ENCODE data around the gene FMNL1.
"Not testable (repeated sequence)": the region's sequence is repeated elsewhere in the genome, so short reads cannot be mapped to it uniquely, and the experiment has no call there.

Gene FMNL1

DNA sequence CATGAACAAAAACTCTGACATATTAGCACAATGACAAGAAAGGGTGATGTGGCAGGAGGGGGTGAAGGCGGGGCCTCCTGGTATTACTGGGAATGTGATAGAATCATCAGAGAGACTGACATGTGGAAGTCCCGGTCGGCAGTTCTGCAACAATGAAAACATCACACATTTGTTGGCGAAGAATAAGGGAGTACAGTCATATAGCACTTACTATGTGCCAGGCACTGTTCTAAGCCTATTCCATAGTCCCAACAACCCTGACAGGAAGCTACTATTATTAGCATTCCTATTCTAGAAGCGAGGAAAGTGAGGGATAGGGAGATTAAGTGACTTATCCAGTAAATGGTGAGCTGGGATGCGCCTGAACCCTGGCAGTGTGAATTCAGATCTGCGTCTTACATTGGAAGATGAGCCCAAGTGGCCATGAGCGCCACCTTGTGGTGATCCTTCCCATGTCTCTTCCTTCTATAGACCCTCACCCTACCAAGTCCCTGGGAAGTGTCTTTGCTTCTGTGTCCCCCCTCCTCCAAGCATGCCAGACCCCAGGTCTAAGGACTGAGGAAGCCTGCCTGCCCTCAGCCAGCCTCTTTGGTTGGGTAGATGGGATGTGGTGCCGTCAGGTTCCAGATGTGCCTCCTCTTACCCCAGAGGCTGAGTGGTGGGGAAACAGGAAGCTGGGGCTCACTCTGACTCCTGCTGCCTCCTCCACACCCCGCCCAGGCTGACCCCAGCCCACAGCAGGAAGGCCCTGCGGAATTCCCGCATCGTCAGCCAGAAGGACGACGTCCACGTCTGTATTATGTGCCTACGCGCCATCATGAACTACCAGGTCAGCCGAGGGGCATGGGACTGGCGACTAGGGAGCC lies 14.0 kb downstream of the FMNL1 start:
- peak; percentile 71 to 72 for DNase-seq (ENCODE audit: low read depth in 1 of 2, low spot score in 1 of 2)

DNA sequence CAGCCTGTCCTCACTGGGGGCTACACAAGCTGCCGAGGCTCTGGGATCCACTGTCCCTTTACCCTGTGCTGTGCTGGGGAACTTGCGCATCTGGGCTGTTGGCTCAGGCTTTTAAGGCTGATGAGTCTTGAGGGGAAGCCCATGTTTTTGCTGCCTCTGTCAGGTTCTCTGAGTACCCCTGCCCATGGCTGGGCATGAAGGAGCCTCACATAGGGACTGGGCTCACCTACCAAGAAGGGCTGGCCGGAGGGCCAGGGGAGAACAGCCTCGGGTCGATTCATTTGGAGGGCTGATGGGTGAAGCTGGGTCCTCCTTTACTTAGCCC lies 14.6 kb downstream of the FMNL1 start:
- DNase-seq (ENCODE audit: low read depth in 1 of 2, low spot score in 1 of 2) = no peak

DNA sequence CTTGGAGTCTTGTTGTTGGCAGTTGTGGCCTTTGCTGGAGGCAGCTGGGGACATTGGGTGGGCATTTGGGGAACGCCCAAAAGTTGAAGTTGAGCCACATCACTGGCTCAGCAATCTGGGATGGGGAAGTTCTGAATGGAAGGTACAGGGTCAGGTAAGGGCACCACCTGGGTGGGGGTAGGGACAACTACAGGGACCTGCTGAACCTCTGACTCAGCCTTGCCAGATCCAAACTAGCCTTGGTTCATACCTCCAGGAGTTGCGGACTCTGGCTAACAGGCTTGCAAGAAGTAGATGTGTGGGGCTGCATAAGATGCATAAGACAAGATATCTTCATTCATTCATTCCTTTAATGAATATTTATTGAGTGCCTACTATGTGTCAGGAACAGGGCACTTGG lies 16.0 kb downstream of the FMNL1 start:
- DNase-seq (ENCODE audit: low read depth in 1 of 2, low spot score in 1 of 2) = no peak

DNA sequence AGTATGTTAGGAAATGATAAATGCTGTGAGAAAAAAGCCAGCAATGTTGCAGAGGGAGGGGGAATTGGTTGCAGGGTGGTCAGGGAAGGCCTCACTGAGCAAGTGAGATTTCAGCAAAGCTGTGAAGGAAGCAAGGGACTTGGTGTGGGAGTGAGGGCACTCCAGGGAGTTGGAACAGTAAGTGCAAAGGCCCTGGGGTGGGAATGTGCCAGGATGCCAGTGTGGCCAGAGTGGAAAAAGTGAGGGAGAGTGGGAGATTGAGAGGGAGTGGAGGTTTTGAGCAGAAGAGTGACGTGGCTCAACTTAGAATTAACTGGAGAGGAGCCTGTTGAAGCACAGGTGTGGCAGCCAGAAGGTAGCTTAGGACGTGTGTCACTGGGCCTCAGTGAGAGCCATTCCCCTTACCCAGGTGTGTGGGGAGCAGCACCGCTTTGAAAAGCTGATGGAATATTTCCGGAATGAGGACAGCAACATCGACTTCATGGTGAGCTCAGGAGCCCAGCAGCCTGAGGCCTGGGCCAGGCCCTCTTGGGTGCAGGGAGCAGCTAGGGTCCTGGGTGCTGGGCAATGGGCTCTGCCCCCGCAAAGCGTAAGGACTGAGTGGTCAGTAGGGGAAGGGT lies 16.6 kb downstream of the FMNL1 start:
- no peak for DNase-seq (ENCODE audit: low read depth in 1 of 2, low spot score in 1 of 2)

DNA sequence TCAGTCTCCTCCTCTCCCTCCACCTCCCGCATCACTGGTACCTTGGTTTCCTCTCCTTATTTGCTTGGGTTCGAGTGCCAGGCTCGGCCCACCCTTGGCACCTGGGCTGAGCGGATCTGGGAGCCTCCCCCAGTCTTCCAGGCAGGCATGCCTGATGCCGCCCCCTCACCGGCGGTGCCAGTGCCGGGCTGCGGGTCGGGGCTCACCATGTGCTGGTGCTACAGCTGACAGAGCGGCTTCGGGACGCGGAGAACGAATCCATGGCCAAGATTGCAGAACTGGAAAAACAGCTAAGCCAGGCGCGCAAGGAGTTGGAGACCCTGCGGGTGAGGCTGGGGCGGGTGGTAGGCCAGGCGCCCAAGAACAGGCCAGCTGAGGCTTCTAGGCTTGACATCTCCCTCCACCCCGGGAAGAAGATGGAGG lies 19.2 kb downstream of the FMNL1 start:
- DNase-seq (ENCODE audit: low read depth in 1 of 2, low spot score in 1 of 2) = no peak

DNA sequence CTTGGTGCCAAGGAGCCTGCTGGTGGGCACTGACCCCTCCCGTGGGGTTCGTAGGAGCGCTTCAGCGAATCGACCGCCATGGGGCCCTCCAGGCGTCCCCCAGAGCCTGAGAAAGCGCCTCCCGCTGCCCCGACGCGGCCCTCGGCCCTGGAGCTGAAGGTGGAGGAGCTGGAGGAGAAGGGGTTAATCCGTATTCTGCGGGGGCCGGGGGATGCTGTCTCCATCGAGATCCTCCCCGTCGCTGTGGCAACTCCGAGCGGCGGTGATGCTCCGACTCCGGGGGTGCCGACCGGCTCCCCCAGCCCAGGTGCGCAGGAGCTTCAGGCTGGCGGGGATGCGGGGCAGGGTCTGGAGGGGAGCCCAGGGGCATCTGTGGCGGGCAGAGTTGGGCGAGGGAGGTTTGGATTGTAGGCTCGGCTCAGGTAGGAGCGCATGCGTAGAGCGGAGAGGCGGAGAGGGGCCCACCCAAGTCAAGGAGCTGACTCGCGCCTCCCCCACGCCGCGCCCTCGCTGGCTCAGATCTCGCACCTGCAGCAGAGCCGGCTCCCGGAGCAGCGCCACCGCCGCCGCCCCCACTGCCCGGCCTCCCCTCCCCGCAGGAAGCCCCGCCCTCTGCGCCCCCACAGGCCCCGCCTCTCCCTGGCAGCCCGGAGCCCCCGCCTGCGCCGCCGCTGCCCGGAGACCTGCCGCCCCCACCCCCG lies 19.8 kb downstream of the FMNL1 start:
- DNase-seq (ENCODE audit: low read depth in 1 of 2, low spot score in 1 of 2) = no peak

DNA sequence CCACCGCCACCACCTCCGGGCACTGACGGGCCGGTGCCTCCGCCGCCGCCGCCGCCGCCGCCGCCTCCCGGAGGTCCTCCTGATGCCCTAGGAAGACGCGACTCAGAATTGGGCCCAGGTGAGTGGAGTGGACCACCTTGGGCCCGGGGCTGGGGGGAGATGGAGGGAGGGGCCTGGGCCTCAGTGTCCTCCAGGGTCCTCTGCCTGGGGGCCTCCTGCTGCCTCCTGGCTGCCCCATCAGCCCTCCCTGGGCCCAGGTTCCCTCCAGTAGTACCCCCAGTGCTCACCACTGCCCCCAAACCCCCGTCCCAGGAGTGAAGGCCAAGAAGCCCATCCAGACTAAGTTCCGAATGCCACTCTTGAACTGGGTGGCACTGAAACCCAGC lies 20.3 kb downstream of the FMNL1 start:
- no peak for DNase-seq (ENCODE audit: low read depth in 1 of 2, low spot score in 1 of 2)

DNA sequence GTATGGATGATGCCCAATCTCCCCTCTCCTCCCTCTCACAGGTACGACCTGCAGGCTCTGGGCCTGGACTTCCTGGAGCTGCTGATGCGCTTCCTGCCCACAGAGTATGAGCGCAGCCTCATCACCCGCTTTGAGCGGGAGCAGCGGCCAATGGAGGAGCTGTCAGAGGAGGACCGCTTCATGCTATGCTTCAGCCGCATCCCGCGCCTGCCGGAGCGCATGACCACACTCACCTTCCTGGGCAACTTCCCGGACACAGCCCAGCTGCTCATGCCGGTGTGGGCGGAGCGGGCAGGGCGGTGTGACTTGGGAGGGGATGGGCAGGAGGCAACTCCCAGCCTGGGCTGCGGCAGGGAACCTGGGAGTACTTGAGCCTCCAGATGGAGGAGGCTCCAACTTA lies 22.1 kb downstream of the FMNL1 start:
- DNase-seq (ENCODE audit: low read depth in 1 of 2, low spot score in 1 of 2) = no peak

DNA sequence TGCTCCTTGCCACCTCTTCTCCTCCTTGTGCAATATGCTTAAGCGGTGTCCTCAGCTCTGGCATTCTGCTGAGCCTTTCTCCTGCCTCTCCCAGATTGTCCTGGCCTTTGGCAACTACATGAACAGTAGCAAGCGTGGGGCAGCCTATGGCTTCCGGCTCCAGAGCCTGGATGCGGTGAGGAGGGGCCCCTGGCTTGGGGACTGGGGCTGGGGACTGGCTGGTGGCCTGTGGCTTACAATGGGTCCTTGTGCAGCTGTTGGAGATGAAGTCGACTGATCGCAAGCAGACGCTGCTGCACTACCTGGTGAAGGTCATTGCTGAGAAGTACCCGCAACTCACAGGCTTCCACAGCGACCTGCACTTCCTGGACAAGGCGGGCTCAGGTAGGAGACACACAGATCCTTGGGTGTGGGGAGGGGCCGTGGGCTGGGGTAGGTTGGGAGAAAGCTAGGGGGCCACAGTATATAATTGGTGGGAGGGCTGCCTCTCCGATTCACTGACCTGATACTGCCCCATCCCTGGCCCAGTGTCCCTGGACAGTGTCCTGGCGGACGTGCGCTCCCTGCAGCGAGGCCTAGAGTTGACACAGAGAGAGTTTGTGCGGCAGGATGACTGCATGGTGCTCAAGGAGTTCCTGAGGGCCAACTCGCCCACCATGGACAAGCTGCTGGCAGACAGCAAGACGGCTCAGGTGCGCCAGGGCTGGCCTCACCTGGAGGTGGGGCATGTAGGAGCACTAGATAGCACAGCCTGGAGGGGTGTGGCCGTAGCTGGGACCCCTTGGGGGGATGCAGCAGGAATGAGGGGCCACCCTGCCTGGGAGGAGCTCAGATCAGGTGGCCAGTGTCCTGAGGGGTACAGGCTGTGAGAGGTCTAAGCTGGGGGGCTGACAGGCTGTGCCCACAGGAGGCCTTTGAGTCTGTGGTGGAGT lies 23.3 kb downstream of the FMNL1 start:
- no peak for DNase-seq (ENCODE audit: low read depth in 1 of 2, low spot score in 1 of 2)

DNA sequence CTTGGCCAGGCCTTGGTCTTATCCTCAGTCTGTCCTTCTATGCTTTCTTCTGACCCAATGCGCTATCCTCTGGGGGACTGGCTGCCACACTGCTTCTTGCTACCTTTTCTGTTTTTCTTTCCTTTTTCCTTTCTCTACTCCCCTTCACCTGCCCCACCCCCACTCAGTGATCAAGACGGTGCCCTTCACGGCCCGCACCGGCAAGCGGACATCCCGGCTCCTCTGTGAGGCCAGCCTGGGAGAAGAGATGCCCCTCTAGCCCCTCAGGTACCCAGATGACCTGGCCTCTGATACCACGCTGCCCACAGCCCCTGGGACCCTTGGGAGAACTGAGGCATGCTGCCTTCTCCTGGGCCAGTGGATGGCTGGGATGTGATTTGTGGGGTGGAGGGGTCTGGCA lies 24.7 kb downstream of the FMNL1 start:
- DNase-seq (ENCODE audit: low read depth in 1 of 2, low spot score in 1 of 2) = no peak

DNA sequence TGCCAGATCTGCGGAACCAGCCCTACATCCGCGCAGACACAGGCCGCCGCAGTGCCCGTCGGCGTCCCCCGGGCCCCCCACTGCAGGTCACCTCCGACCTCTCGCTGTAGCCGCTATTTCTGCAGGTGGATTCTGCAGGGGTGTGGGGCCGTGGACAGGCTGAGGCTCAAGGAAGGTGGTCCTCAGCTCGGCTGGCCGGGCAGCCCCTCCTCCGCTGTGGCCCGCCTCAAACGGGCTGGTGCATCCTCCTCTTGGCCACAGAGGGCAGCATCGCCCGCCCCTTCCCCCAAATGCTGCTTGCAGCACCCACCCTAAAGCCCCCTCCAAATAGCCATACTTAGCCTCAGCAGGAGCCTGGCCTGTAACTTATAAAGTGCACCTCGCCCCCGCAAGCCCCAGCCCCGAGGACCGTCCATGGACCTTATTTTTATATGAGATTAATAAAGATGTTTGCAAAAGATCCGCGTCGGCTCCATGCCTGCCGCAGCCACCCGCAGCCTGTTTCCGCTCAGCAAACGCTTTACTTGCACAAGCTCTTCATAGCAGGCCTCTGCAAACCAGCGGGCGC lies 25.3 kb downstream of the FMNL1 start:
- DNase-seq (ENCODE audit: low read depth in 1 of 2, low spot score in 1 of 2) = no peak

DNA sequence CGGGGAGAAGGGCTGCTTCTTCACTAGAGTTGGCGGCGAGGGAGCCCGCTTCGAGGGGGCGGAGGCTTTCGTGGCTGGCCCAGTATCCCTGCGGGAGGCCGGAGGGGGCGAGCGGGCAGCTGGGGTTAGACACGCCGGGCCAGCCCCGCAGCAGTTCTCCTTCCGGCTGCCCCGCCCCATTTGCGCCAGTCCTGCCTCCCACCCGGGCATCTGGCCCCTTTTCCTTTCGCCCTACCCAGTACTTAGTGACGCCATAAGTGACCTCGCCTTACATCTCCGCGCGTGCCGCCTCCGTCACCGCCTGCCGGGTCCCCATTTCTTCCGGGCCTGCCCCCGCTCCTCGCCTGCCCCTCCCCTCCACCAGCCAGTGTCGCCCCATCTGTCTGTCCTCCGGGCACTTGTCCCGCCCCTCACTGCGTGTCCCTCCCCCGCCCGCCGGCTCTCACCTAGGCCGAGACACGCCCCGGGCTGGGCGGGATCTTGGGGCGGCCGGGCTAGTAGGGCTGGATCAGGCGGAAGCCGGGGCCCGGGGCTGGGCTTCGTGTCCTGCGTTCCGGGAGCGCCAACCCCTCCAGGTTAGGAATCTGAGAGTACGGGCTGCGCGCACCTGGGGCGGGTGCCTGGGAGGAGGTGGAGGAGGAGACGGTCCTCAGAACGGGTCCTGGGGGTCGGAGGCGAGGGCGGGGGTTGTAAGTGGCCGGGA lies 25.9 kb downstream of the FMNL1 start:
- DNase-seq (ENCODE audit: low read depth in 1 of 2, low spot score in 1 of 2) = peak; percentile 93 to 94

DNA sequence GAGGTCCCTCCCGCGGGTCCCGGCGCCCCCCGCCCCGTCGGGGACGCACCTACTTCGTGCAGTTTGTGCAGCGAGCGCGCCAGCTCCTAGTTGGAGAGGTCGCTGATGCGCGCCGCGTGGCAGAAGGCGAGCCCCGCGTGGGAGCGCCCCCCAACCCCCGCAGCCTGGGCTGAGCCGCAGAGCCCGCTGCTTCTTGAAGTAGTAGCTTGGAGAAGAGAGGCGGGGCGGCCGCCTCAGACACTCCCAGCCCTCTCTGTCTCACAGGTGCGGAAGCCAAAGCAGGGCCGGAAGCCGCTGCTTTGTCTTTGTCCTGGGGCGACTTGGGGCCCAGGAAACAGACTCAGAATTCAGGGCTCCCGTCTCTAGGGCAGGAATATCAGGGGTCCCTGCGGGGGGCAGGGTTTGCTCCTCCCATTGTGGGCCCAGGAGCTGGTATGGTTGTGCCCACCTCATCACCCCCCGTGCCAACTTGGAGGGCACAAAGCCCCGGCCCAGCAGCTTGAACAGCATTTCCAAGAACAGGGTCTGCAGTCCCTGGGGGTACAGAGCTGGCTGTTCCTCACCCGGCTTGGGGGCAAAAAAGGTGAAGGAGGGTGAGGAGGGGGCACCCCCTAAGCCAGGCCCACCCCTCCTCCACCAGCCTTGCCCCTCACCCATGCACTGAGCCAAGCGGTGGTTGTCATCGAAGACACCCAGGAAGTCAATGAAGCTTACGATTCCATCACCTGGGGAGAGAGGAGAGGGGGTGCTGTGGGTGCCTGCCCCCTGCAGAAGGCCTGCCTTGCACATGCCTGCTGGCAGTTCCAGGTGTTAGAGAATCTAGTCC lies 26.7 kb downstream of the FMNL1 start:
- DNase-seq (ENCODE audit: low read depth in 1 of 2, low spot score in 1 of 2) = peak in 1 of 2 donors; percentile 64

DNA sequence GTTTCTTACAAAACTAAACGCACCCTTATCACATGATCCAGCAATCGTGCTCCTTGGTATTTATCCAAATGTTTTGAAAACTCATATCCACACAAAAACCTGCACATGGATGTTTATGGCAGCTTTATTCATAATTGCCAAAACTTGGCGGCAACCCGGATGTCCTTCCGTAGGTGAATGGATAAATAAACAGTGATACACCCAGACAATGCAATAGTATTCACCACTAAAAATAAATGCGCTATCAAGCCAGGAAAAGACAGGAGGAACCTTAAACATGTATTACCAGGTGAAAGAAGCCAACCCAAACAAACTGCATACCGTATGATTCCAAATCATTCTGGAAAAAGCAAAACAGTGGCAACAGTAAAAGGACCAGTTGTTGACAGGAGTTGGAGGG lies 30.2 kb downstream of the FMNL1 start:
- DNase-seq (ENCODE audit: low read depth in 1 of 2, low spot score in 1 of 2) = no peak

DNA sequence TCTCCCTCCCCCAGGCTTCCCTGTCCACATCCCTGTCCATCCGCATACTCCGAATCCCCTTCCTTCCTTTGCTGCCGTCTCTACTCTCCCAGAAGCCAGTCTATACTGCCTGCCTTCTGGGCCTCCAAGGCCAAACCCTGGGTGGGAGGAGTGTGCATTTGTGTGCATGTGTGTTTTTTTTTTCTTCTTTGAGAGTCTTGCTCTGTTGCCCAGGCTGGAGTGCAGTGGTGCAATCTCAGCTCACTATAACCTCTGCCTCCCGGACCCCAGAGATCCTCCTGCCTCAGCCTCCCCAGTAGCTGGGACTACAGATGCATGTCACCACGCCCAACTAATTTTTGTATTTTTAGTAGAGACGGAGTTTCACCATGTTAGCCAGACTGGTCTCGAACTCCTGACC lies 31.6 kb downstream of the FMNL1 start:
- DNase-seq (ENCODE audit: low read depth in 1 of 2, low spot score in 1 of 2) = not testable (repeated sequence)

DNA sequence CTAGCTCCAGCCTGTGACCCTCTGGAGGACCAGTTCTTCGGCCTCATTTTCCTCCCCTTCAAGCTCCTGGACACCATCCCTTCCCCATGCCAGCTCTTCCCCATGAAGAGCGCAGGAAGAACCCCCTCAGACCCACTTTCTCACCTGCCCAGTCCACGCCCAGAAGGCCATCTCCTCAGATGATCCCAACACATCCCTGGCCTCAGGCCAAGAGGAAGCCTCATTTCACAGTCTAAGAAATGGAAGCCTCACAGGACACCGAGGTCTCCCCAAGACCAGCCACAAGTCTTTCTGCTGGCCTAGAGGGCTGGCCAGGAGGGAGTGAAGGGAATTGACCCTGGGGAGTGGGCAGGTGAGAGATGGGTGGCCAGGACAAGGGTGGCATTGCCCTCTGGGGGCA lies 32.2 kb downstream of the FMNL1 start:
- DNase-seq (ENCODE audit: low read depth in 1 of 2, low spot score in 1 of 2) = no peak

DNA sequence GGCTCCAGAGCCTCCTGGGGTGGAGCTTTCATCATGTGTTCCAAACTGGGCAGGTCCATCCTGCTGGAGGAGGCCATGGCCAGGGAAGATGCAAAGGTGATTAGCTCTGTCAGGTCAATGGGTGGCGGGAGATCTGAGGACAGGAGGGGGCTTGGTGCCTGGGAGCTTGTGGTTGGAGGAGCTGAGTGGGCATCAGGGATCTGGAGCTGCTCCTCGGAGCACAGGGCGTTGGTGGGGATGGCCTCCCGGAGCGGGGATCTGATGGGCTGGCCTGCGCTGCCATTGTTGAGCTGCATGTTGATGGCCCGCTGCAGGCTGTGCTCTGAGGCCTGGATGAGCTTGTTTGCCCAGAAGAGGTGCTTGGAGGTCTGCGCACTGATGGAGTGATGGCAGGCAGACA lies 33.7 kb downstream of the FMNL1 start:
- no peak for DNase-seq (ENCODE audit: low read depth in 1 of 2, low spot score in 1 of 2)

DNA sequence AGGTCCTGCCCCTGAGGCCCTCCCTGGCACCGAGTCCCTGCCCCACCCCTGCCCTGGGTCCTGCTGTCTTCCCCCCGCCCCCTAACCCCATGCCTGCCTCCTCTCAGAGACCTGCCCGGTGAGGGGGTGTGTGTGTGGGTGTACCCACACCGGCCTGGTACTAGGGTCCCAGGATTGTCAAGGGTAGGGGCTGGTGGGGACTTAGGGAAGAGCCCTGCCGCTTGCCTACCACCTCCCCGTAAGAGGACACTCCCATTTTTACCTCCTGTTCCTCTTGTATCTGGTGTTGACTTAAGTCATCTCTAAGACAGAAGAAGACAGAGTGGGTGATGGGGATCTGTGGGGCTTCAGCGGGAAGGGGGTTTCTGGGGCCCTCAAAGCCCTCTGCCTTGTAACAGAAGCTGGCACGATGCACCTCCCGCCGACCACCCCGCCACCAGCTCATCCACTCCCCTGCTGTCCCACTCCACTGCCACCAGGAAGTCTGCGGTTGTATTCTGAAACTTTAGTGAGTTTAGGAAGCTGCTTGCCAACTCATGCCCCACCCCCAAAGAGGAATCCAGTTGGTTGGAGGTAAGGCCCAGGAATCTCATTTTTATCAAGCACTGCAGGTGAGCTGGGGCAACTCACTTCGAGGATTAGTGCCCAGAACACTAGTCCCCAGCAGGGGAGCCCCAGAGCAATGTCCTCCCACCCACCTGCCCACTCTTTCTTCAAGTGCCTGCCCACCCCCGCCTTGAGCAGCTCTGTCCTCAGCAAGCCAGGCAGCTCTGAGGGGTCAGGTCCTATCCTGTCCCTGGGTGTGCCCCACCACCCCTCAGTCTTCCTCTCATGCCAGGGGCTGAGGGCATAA lies 34.7 kb downstream of the FMNL1 start:
- DNase-seq (ENCODE audit: low read depth in 1 of 2, low spot score in 1 of 2) = no peak

DNA sequence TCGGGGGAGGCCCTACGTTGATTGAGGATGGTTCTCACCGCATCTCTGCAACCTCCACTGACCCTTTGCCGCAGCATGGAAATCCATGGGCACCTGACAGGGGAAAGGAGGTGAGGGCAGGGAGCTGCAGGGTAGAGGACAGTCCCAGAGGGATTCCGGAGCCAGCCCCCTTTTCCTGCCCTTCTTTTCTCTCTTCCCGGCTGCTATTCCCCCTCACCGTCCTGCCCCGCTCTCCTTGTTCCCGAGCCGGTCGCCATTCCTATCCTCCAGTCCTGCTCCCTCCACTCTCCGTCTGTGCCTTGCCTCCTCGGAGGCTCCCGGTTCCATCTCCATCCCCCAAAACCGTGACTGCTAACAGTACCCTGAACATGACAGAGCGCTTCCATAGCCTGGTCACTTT lies 35.4 kb downstream of the FMNL1 start:
- no peak for DNase-seq (ENCODE audit: low read depth in 1 of 2, low spot score in 1 of 2)
